Esophagus squamous epithelium (tissue), 4 donors: Measurements from ENCODE around the gene CNIH2.

Experiments used
- POLR2A ChIP-seq, 4 donors: fragments of 450-650 bp; IDR thresholded peaks; one replicate each; pipeline ENCODE4 v1.6.1; 2017; ENCODE audit warnings: antibody characterized with exemption in 4 of 4, mild to moderate bottlenecking in 4 of 4, moderate library complexity in 3 of 4
- TF ChIP-seq, protein P1 (sequence below), 6 experiments: fragments of 450-650 bp in 4 of 6; fragments of 200-600 bp in 2 of 6; sonication (generic) in 2 of 6; IDR thresholded peaks; one replicate each; pipeline ENCODE4 v1.5.1; 2016 to 2019; ENCODE audit warnings: antibody characterized with exemption in 6 of 6, mild to moderate bottlenecking in 4 of 6, moderate library complexity in 4 of 6

GRCh38 chr11:66272596-66272995, 5.4 kb upstream of the CNIH2 start:
- TF ChIP-seq, protein P1, sequence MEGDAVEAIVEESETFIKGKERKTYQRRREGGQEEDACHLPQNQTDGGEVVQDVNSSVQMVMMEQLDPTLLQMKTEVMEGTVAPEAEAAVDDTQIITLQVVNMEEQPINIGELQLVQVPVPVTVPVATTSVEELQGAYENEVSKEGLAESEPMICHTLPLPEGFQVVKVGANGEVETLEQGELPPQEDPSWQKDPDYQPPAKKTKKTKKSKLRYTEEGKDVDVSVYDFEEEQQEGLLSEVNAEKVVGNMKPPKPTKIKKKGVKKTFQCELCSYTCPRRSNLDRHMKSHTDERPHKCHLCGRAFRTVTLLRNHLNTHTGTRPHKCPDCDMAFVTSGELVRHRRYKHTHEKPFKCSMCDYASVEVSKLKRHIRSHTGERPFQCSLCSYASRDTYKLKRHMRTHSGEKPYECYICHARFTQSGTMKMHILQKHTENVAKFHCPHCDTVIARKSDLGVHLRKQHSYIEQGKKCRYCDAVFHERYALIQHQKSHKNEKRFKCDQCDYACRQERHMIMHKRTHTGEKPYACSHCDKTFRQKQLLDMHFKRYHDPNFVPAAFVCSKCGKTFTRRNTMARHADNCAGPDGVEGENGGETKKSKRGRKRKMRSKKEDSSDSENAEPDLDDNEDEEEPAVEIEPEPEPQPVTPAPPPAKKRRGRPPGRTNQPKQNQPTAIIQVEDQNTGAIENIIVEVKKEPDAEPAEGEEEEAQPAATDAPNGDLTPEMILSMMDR (IDR thresholded peaks at IDR 0.05): no peak
- TF ChIP-seq POLR2A (IDR thresholded peaks at IDR 0.05): no peak
